Measurements from ENCODE around the gene LILRB1. TPM values are rescaled to one million over a fixed set of nuclear protein-coding genes. Genes with fewer than 3 reads are reported as not detected.
"Not testable (repeated sequence)": the region's sequence is repeated elsewhere in the genome, so short reads cannot be mapped to it uniquely, and the experiment has no call there.

The LILRB1 gene
- total and polyA plus RNA-seq, 4 donors: 1.3 to 10.6 (median 4.9) TPM

GRCh38 chr19:54633401-54633800 lies 3.1 kb downstream of the LILRB1 start:
- no peak overlapping the region for H3K4me3 ChIP-seq (ENCODE audit: low read depth in 1 of 3, low read length in 3 of 3)
- H3K27ac ChIP-seq (ENCODE audit: low read depth in 1 of 2, low read length in 2 of 2): no peak overlapping the region
- no peak for DNase-seq (ENCODE audit: low spot score)
- no peaks in the 10 kb centered on the region for H3K9me3 ChIP-seq (ENCODE audit: control insufficient read depth in 4 of 4, low read length in 3 of 4)
- H3K9ac ChIP-seq (ENCODE audit: low read depth in 1 of 2, low read length in 2 of 2): no peak overlapping the region
- no peaks in the 10 kb centered on the region for H3K4me1 ChIP-seq (ENCODE audit: control insufficient read depth in 4 of 4, insufficient read depth in 4 of 4, low read length in 3 of 4)
- no peak for TF ChIP-seq FOXA2 (IDR thresholded peaks at IDR 0.05)
- TF ChIP-seq SP1 (IDR thresholded peaks at IDR 0.05): no peak
- no peak for TF ChIP-seq ZBTB33 (IDR thresholded peaks at IDR 0.05)
- TF ChIP-seq NR2F2 (IDR thresholded peaks at IDR 0.05): no peak
- TF ChIP-seq RXRA (IDR thresholded peaks at IDR 0.05): no peak
- TF ChIP-seq ATF3 (IDR thresholded peaks at IDR 0.05): no peak
- no peak for TF ChIP-seq RAD21 (IDR thresholded peaks at IDR 0.05)
- TF ChIP-seq YY1 (IDR thresholded peaks at IDR 0.05): no peak
- TF ChIP-seq GABPA (IDR thresholded peaks at IDR 0.05 in 1 of 2, conservative IDR thresholded peaks at IDR 0.05 in 1 of 2): no peak
- no peak for TF ChIP-seq TAF1 (conservative IDR thresholded peaks at IDR 0.05)
- no peak for TF ChIP-seq HNF4G (IDR thresholded peaks at IDR 0.05)
- TF ChIP-seq JUND (IDR thresholded peaks at IDR 0.05): no peak
- no peak for TF ChIP-seq HNF4A (conservative IDR thresholded peaks at IDR 0.05)
- no peak for TF ChIP-seq EGR1 (IDR thresholded peaks at IDR 0.05; ENCODE audit: low read depth in 2 of 2)
- no peak for TF ChIP-seq MAX (IDR thresholded peaks at IDR 0.05)
- no peak for TF ChIP-seq REST (IDR thresholded peaks at IDR 0.05)
- no peak for TF ChIP-seq FOXA1 (IDR thresholded peaks at IDR 0.05)
- no peak for TF ChIP-seq CTCF (IDR thresholded peaks at IDR 0.05; ENCODE audit: low read depth, low read length, missing input control)
- peaks cover 0 to 9% (median under 1%) of the 10 kb centered on the region in 4 donors for H3K27me3 ChIP-seq (ENCODE audit: control insufficient read depth in 4 of 4, insufficient read depth in 4 of 4, low read length in 3 of 4)
- no peaks in the 10 kb centered on the region for H3K36me3 ChIP-seq (ENCODE audit: control insufficient read depth in 4 of 4, insufficient read depth in 3 of 4, low read depth in 1 of 4, low read length in 3 of 4)
- WGBS: 64% methylated on average over 7 of the region's 7 CpGs

- not testable (repeated sequence) for H3K4me1 ChIP-seq (ENCODE audit: control insufficient read depth in 4 of 4, insufficient read depth in 4 of 4, low read length in 3 of 4); H3K36me3 ChIP-seq (ENCODE audit: control insufficient read depth in 4 of 4, insufficient read depth in 3 of 4, low read depth in 1 of 4, low read length in 3 of 4); H3K9ac ChIP-seq (ENCODE audit: low read depth in 1 of 2, low read length in 2 of 2); H3K4me3 ChIP-seq (ENCODE audit: low read depth in 1 of 3, low read length in 3 of 3); H3K27ac ChIP-seq (ENCODE audit: low read depth in 1 of 2, low read length in 2 of 2); DNase-seq (ENCODE audit: low spot score); H3K27me3 ChIP-seq (ENCODE audit: control insufficient read depth in 4 of 4, insufficient read depth in 4 of 4, low read length in 3 of 4); H3K9me3 ChIP-seq (ENCODE audit: control insufficient read depth in 4 of 4, low read length in 3 of 4)
- 35% methylated on average over 12 of the region's 12 CpGs for WGBS
Measured at GRCh38 chr19:54636081-54636480, 5.8 kb downstream of the LILRB1 start.

All from liver (tissue), 9 donors.